Coronary artery (tissue), 2 donors: ENCODE measurements around the gene AHNAK.

Experiments used
- DNase-seq: peaks from one replicate; pipeline ENCODE4 v3.0.0-alpha.2; 2017; ENCODE audit warnings: low spot score
- H3K27ac ChIP-seq, 2 donors: fragments of 200-600 bp; sonication (generic); one replicate each; pipeline ENCODE4 v1.5.1; 2016 to 2019
- H3K4me3 ChIP-seq: fragments of 200-600 bp; sonication (generic); 2 replicates; pipeline ENCODE4 v1.5.1; 2016; ENCODE audit warnings: mild to moderate bottlenecking, moderate library complexity
- TF ChIP-seq, protein P1 (sequence below): fragments of 200-600 bp; sonication (generic); IDR thresholded peaks from one replicate; pipeline ENCODE4 v1.5.1; 2019; ENCODE audit warnings: antibody characterized with exemption

Gene AHNAK

DNA sequence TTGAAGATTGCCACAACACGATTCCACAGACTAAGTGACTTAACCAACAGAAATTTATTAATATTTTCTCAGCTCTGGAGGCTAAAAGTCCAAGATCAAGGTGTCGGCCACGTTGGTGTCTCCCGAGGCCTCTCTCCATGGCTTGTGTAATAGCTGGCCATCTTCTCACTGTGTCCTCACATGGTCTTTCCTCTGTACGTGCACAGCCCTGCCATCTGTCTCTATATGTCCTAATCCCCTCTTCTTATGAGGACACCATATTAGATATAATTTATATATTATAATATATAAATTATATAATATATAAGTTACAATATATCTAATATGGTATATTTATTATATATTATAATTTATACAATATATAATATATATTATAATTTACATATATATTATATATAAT, 152.9 kb downstream of the AHNAK start:
- TF ChIP-seq, protein P1, sequence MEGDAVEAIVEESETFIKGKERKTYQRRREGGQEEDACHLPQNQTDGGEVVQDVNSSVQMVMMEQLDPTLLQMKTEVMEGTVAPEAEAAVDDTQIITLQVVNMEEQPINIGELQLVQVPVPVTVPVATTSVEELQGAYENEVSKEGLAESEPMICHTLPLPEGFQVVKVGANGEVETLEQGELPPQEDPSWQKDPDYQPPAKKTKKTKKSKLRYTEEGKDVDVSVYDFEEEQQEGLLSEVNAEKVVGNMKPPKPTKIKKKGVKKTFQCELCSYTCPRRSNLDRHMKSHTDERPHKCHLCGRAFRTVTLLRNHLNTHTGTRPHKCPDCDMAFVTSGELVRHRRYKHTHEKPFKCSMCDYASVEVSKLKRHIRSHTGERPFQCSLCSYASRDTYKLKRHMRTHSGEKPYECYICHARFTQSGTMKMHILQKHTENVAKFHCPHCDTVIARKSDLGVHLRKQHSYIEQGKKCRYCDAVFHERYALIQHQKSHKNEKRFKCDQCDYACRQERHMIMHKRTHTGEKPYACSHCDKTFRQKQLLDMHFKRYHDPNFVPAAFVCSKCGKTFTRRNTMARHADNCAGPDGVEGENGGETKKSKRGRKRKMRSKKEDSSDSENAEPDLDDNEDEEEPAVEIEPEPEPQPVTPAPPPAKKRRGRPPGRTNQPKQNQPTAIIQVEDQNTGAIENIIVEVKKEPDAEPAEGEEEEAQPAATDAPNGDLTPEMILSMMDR: no peak
- H3K4me3 ChIP-seq: no peak overlapping the region
- H3K27ac ChIP-seq: no peak overlapping the region
- no peak for DNase-seq

DNA sequence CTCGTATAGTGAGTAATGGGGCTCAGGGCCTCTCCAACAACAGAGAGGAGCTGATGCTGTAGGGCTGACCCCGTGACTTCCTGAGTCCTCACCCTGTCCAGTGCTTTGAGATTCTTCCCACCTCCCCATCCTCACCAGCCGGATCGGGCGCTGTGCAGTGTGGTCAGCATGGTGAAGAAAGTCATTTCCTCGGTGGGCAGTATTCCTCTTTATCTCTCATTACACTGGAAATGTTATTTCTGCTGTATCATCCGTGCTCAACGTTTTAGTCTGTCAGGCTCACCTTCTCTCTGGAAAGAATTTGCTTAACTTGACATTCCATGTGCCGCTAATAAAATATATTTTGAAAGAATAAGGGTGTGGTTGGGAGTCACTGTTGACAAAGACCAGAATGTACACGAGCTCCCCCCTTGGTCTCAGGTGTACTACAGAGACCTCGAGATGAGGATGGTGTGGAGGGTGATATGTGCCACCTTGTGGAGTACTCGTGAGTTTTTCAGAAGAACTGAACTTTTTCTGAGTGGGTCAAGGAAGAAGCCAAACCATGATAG, 153.5 kb downstream of the AHNAK start:
- Histone ChIP-seq H3K4me3 (no peak overlapping the region), H3K27ac (no peak overlapping the region)
- no peak for DNase-seq
- TF ChIP-seq, protein P1: no peak

DNA sequence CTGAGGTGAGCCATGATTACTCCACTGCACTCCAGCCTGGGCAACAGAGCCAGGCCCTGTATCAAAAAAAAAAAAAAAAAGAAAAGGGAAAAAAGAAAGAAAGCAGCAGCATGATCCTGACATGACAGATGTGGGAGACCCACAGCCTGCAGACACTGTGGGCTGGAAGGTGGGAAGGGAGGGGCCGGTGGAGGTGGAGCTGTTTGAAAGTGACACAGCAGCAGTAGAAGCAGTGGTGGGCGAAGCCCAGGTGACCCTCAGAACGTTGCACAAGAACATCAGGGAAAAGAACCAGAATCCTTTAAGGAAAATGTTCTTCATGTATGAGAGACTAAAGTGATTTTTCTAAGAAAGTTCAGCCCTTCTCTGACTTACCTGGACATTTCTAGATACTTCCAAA, 154.1 kb downstream of the AHNAK start:
- no peak overlapping the region for H3K4me3 ChIP-seq
- no peak for DNase-seq
- H3K27ac ChIP-seq: no peak overlapping the region
- TF ChIP-seq, protein P1: no peak

DNA sequence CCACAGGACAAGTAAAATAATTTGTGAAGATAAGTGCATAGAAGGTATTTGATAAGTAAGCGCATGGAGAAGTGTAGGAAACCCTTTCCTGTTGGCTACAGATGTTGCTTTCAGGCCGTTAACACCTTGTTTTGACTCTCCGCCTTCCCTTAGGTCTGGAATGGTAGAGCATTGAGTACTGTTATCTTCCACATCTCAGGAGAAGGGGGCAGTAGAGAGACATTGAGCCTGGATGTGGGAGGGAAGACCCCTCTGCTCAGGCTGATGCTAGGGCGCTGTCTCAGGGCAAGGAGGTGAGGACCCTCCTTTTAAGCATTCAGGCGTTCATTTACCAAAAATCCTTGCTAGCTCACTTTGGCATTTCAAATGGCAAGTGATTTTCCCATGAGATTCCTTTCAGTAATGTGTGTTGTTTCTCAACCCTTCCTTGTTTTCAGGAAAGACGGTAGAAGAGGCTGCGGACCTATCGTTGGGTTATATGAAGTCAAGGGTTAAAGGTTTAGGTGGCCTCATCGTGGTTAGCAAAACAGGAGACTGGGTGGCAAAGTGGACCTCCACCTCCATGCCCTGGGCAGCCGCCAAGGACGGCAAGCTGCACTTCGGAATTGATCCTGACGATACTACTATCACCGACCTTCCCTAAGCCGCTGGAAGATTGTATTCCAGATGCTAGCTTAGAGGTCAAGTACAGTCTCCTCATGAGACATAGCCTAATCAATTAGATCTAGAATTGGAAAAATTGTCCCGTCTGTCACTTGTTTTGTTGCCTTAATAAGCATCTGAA, 154.8 kb downstream of the AHNAK start:
- no peak for DNase-seq
- Histone ChIP-seq H3K4me3 (no peak overlapping the region), H3K27ac (no peak overlapping the region)
- TF ChIP-seq, protein P1: no peak

DNA sequence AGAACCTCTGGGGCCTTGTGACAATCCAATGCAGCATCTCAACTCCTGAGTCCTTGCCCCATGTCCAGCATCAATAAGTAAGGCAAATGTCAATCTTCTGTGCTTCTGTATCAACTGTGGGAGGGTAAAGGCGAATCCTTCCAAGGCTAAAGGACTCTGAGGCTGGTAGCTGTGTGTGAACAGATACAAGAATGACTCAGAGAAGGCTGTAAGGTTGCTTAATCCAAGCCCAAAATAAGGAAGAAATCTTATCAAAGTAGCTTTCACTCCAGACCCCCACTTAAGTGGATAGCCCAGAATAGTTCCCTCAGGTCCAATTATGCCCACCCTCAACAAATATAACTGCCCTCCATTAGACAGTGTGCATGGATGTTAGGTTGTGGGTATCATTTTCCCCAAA, 155.9 kb downstream of the AHNAK start:
- DNase-seq: no peak
- no peak overlapping the region for H3K4me3 ChIP-seq
- H3K27ac ChIP-seq: no peak overlapping the region
- TF ChIP-seq, protein P1: no peak

DNA sequence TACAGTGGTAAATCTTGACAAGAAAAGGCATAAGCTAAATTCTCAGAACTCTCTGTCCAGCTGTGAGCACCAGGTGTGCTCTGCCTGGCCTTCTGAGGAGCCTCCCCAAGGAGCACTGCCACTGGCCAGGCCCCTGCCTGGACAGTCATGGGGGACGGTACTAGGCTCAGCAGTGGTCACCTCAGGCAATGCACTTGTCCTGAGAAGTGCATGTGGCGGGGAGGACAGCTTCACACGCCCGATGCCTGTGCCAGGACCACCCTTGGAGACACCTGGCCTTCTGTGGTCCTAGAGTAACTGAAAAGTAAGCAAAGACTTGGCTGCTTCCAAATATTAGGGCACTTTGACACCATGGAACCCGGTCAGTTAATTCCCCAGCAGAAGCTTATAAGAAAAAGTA, 156.4 kb downstream of the AHNAK start:
- Histone ChIP-seq H3K27ac (no peak overlapping the region), H3K4me3 (no peak overlapping the region)
- TF ChIP-seq, protein P1: no peak
- DNase-seq: no peak

DNA sequence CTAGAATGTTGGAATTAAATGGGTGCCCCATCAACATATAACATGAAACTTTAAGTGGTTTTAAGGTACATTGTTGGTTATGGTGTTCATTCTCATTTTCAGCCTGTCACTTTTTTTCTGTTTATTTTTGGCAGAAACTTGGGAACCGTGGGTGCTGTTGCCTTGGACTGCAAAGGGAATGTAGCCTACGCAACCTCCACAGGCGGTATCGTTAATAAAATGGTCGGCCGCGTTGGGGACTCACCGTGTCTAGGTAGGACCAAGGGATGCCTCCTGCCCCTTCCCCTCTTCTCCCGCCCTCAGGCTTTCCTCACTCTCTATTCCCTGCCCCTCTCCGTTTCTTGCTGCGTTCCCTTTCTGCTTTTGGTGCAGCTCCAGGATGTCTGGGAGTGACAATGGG, 157.6 kb downstream of the AHNAK start:
- no peak for DNase-seq
- TF ChIP-seq, protein P1: no peak
- H3K4me3 ChIP-seq: no peak overlapping the region
- H3K27ac ChIP-seq: no peak overlapping the region
